DMS53 treated with DMSO at 0.1 percent for 48 hours (cell line): ENCODE measurements around the gene KAZALD1.
A peak's percentile ranks its signal among the peaks of the same experiment; 100 is the strongest.

Source experiments
- DNase-seq: peaks from one replicate; lab custom pipeline; 2025; ENCODE audit not compliant: unreplicated experiment; lab: John Stamatoyannopoulos, UW

KAZALD1 gene, protein sequence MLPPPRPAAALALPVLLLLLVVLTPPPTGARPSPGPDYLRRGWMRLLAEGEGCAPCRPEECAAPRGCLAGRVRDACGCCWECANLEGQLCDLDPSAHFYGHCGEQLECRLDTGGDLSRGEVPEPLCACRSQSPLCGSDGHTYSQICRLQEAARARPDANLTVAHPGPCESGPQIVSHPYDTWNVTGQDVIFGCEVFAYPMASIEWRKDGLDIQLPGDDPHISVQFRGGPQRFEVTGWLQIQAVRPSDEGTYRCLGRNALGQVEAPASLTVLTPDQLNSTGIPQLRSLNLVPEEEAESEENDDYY

DNA sequence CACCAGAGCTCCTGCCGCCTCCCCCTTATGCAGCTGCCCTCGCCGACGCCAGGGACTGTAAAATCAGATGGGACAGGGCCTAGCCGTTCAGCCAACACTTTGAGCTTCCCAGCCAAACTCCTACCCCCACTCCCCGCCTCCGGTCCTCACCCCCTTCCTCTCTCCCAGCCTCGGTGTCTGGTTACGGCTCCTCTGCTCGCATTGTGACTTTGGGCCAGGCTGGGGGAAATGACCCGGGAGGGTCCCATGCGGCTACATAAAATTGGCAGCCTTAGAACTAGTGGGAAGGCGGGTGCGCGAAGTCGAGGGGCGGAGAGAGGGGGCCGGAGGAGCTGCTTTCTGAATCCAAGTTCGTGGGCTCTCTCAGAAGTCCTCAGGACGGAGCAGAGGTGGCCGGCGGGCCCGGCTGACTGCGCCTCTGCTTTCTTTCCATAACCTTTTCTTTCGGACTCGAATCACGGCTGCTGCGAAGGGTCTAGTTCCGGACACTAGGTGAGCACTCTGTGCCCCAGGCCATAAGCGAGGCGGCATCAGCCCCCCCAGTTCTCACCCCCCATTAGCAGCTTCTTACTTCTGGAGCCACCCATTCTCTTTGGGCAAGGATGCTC lies at the start of gene KAZALD1:
TSS of gene KAZALD1 (plus strand) at position 366 of the 608 bp plus-strand sequence. CDS start 604 bp downstream, outside the sequence.
- peak; percentile 65 for DNase-seq

DNA sequence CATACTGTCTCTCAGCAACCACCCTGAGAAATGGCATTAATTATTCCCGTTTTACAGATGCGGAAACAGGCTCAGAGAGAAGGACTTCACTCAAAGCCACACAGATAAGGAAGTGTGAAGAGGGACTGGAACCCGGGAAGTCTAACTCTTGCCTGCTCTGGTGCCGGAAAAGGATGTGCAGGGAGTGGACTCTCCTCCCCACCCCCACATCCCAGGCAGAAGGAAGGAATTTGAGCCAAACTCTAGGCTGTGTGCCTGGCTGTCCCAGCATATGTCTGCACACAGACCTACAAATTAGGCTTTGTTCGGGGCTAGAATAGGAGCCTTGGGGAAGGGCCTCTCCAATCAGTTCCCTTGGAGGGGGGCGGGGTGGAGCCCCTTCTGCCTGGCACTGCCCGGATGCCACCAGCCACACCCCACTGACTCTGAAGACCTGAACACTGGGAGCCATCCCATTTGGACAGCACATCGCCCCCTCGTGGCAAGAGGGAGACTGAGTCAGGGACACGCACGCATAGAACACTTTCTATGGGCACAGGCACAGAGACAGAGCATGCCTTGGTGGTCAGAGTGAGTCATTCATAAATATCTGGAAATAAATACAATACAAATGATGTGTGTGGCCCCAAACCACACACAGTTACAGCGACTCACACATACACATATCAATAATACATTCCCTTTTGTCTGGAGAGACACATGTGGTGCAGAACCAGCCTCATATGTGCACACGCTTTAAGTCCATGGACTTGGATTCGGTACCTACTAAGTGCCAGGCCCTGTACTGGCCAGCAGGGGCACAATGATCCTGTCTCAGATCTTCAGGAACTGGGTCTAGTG lies 49.0 kb upstream of the KAZALD1 start:
- DNase-seq: peak; percentile 81

DNA sequence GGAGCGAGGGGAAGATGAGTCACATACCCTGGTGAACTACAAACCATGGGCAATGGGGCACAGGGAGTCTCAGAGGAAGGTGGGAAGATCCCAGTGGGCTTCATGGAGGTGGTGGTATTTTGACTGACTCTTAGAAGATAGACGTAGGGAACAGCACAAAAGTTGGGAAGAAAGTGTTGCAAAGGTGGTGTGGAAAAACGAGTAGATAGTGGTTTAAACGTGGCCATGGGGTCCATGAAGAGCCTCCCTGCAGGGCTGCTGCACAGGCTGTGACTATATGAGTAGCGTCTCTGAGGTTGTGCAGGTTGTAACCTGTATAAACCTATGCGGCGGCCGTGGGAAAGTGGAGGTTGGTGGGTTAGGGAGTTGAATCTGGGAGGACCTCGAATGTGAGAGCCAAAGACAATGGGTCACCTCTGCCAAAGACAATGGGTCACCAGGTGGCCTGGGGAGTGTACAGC lies 48.4 kb upstream of the KAZALD1 start:
- no peak for DNase-seq

DNA sequence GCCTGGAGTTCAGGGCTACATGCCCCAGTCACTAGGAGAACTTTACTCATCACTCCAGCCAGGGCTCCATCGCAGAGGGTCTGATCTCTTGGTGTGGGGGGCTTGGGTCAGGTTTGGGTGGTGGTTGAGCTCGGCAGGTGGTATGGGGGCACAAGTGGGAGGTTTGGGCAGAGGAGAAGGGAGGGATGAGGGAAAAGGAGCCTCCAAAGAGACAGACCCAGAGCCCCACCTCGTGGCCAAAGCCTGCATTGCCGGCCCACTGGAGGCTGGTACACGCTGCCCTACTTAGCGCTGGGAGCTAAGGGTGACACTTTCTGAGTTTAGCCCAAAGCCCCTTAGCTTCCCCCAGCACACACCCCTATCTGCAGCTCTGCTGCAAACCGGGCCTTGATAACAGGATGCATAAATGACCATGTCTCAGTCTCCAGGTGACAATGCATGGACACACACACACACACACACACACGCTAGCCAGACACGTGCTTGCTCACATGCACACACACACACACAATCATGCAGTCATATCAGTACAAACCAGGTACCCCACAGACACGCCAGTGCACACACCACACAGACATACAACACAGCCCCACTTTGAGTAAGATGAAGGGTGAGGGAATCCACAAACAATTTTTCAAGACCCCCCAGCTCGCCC lies 47.4 kb upstream of the KAZALD1 start:
- peak; percentile 27 for DNase-seq

DNA sequence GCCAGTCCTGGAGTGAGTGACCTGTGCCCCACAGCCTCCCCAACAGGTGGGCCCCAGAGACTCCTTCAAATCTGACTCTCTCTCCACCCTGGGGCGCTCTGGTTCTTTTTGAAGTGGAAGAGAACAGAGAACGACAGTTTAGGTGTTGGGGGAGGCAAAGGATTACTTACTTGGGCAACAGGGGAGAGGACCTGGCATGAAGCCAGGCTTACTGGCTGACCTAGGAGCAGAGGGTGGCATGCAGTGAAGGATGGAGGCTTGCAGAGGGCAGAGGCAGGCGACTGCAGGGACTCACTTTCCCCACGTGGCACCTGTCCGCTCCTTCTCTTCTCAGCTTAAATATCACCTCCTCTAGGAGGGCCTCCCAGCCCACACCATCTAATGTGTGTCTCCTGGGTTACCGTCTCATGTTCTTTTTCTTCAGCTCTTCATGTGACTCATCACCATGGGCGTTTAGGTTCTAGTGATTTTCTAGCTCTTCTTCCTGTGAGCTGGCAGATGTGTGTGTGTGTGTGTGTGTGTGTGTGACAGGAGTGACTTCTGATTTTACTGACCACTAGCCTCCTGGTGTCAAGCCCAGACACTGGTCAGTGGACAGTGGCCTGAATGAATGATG lies 46.7 kb upstream of the KAZALD1 start:
- DNase-seq: peak; percentile 7

DNA sequence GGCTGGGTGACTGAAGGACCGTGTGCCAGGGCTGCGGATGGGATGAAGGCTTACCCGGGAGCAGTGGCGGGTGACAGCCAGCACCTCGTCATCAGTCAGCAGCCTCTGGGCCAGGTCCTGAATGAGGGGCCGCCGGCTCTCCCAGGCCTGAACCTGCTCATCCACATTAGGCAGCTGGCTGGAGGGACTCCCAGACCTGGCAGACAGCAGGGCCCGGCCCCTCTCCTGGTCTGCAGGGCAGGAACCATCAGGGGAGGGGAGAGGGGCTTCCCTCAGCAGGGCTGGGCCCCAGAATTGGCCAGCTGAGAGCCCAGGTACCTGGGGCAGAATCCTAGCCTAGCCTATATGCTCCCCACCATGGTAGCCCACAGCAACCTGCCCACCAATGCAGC lies 46.2 kb upstream of the KAZALD1 start:
- DNase-seq: no peak

DNA sequence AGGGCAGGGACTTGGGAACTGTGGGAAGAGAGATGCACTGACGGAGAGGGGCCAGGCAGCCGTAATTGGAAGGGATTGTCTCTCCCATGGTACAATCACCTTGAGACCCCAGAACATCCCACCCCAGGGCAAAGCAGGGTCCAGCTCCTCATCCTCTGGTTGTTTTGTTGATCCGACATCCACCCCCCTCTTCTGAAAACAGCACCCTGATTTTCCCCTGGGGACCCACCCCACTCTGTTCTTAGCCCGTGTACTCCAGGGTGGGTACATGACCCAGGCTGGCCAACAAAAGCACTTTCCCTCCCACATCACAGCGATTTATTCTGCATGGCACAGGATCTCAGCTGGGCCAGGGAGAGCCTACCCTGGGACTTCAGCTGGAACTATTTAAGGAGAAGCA lies 45.0 kb upstream of the KAZALD1 start:
- DNase-seq: no peak

DNA sequence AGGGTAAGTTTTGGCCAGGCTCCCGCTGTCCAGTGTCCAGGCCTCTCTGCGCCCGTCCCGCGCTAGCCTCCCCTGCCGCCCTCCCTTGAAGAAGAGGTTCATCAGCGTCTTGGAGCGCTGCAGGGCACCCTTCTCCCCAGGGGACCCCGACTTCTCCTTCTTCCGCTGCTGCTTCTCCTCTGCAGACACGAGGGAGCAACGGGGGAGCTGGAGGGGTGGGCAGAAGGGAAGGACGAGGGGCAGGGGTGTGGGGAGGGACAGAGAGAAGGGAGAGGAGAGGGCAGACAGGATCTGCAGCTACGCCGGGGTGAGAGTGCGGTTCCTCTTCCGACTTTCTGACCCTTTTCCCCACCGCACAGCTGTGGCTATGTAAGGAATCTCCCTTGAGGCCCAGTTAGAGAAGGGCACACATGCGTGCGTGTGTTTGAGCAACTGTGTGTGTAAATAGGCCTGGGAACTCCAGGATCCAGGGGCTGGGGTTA lies 43.6 kb upstream of the KAZALD1 start:
- no peak for DNase-seq

DNA sequence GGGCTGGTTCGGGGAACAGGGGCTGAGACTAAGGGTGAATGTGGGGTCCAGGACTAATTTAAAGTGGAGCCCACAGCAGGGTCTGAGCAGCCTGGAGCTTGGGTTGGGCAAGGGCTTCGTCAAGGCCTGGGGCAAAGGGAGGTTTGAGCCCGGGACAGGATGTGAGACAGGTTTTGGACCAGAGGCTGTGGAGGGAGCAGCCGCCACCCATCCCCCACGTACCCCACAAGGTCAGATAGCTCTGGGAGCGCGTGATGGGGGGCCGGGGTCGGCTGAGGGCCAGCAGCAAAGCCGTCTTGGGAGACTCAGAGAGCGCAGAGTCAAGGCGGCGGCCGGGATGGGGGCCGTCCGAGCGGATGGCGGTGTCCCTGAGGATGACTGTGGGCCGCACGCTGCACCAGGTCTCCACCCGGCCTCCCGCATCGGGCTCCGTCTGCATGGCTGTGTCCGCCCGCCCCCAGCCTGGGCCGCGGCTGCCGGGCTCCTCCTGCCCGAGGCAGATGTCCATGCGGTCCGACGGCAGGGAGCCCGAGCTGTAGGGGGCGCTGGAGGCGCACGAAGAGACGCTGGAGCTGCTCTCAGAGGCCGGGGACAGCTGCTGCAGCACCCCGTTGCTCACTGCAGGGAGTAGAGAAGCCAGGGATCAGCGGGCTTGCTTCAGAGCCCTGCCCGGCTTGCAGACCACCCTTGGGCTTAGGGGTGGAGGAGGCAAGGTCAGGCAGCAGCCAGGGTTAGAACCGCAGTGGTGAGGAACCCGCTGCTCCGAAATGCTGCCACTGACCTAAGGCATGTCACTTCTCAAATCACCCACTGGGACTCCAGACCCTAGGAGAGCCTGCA lies 43.0 kb upstream of the KAZALD1 start:
- peak; percentile 79 for DNase-seq

DNA sequence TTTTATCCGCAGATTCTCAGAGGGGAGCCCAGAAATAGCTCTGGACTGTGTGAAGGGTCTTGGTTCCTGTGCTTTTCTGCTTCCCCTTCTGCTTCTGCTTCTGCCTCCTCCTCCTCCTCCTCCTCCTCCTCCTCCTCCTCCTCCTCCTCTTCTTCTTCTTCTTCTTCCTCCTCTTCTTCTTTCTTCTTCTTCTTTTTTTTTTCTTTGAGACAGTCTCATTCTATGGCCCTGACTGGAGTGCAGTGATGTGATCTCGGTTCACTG lies 42.4 kb upstream of the KAZALD1 start:
- DNase-seq: no peak

DNA sequence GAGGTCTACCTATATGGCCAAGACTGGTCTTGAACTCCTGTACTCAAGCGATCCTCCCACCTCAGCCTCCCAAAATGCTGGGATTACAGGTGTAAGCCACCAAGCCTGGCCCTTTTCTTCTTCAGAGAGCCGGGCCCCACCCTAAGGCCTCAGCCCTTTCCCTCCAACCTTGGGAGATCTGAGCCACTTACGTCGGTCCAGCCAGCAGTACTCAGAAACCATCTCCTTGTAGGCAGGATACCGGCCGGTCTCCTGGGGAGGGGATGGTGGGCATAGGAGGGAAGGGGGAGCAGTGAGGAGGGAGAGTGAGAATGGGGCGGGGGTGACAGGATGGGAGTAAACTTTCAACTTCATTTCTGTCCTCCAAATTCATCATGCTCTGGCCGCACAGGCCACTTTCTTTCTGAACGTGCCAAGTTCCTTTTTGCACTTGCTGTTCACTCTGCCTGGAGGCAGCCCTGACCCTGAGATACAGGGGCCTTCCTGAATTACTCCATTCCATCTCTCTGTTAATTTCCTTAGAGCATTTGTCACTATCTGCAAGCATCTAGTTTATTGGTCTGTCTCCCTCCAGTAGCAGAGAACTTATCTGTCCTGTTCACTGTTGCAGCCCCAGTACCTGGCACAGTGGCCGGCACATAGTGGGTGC lies 41.2 kb upstream of the KAZALD1 start:
- no peak for DNase-seq

DNA sequence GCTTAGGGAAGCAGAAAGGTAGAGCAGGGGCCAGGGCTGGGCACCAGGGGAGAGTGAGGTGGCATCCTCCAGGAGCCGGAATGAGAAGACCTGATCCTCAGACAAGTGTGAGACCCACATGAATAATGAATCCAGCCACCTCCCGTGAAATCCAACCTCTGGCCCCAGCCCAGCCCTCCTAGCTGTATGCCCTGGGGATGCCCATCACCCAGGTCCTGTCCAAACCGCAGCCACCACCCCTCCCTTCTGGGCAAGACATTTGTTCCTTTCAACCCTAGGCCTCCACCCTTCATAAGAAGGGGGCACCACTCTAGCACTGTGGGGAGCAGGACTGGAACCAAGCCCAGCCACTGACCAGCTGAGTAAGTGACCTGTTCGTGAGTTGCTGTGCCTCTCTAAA lies 40.5 kb upstream of the KAZALD1 start:
- DNase-seq: no peak

DNA sequence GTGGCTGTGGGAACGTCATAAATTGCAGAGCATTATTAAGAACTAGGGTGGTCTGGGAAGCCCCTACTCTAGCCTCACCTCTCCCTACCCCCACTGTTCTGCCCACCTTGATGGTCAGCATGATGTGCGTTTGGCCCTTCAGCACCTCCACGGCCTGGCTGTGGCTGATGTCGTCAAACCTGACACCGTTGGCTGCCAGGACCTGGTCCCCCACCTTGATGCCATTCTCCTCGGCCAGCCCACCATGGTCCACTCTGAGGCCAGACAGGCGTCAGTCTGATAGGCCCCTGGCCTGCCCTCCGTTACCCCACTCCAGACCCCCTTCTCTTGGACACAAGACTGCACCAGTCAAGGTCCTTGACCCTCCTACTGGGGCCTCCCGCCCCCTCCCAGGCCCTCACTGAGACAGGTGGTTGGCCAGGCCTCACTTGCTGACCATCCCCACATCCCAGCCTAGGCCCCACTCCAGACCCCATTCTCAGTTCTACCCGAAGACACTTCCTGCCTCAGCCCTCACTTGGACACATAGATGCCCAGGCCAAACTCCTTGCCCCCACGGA lies 40.0 kb upstream of the KAZALD1 start:
- no peak for DNase-seq

DNA sequence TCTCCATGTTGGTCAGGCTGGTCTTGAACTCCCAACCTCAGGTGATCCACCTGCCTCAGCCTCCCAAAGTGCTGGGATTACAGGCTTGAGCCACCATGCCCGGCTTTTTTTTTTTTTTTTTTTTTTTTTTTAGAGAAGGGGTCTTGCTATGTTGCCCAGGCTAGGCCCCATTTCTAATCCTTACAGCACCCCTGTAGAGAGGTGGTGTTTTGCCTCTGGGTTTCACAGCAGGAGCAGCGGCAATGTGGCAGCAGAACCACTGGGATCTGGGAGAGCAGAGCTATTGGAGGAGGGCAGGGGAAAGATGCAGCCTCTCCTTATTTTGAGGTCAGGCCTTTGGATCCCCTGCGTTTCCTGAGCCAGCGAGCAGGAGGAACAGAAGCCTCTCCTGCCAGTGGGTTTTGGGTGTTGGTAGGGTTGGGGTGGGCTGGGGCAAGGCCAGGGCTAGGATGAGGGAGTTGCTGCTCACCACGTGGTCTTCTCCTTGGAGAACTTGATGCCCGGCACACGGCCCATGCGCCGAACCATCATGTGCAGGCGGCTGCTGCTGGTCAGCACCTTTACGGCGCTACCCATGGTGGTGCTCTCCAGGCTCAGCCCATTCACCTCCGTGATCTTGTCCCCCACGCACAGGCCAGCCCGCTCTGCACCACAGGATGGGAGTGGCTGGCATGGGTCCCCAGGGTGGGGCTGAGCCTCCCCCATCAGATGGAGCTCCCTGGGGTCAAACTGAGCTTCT lies 38.7 kb upstream of the KAZALD1 start:
- DNase-seq: no peak

DNA sequence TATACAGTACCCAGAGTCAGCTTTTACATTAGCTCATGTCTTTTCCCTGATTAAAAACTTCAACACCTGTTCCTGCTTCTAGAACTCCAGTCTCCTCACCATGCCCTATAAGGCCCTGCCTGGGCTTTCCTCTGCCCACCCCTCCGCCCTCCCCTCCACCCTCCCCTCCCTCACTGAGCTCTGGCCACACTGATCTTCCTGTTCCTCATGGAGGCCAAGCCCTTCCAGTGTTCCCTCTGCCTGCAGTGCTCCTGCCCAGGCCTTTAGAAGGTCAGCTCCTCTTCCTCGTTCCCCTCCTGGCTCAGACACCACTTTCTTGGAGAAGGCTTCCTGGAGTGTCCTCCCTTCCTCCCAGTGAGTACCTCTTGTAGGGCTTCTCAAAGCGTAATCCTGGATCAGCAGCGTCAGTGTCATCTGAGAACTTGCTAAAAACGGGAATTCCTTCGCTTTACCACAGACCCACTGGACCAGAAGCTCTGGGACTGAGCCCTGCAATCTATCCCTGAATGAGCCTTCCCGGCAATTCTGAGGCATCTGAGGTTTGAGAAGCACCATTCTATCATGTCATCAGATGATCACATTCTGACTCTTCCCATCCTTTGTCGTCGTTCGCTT lies 34.6 kb upstream of the KAZALD1 start:
- DNase-seq: no peak

DNA sequence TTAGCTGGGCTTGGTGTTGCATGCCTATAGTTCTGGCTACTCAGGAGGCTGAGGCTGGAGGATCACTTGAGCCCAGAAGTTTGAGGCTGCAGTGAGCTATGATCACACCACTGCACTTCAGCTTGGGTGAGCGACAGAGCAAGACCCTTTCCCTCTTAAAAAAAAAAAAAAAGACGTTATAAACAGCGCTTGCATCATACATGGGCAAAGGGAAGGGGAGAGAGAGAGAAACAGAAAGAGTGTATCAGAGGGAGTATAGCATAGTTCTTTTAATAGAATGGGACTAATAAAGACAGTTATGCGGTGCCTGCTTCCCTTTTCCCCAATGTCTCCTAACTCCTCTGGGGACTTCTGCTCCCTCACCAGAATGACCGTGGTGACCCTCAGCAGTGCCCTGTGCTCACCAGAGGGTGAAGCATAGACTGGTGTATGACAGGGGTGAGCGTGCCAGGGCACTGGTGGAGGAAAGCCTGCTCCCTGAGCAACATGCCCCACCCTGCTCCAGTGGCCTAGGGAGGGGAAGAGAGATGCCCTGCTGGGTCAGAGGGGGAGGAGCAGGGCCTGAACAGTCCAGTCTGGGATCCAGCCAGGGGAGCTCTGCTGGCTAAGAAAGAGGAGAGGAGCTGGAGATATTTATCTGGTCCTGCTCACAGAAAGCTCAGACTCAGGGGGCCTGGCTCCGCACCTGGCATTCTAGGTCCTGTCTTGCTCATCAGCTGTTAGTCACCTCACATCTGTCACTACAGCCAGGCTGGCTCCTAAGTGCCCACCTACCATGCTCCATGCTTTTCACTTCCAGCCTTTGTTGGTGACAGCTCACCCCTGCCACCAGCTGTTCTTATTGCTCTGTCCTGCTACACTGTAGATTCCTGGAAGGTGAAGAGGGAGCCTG lies 33.1 kb upstream of the KAZALD1 start:
- DNase-seq: no peak
